Neural crest cell (in vitro differentiated cells): ENCODE results near the gene DAPK1. TPM values are rescaled to one million over a fixed set of nuclear protein-coding genes. Genes with fewer than 3 reads are reported as not detected.

Source experiments
- DNase-seq: peaks from one replicate; pipeline ENCODE4 v3.0.0; 2021; ENCODE audit warnings: low read depth, mixed read lengths, low spot score
- H3K27ac Mint-ChIP-seq: one replicate; pipeline ENCODE4 v1.8.0; 2021; ENCODE audit warnings: mild to moderate bottlenecking, mixed read lengths; ENCODE audit not compliant: unreplicated experiment
- H3K27me3 Mint-ChIP-seq: 2 replicates; pipeline ENCODE4 v1.8.0; 2021; ENCODE audit warnings: low read depth, mild to moderate bottlenecking, mixed read lengths
- H3K36me3 Mint-ChIP-seq: 2 replicates; pipeline ENCODE4 v1.8.0; 2021; ENCODE audit warnings: low read depth, mild to moderate bottlenecking, mixed read lengths
- H3K4me1 Mint-ChIP-seq: 2 replicates; pipeline ENCODE4 v1.8.0; 2021; ENCODE audit warnings: mixed read lengths
- H3K4me3 Mint-ChIP-seq: one replicate; pipeline ENCODE4 v1.8.0; 2021; ENCODE audit warnings: mild to moderate bottlenecking, mixed read lengths
- H3K9me3 Mint-ChIP-seq: 2 replicates; pipeline ENCODE4 v1.8.0; 2021; ENCODE audit warnings: mixed read lengths
- CTCF ChIP-seq: fragments of 200-600 bp; sonication (generic); conservative IDR thresholded peaks from 2 replicates; pipeline ENCODE4 v1.5.0; 2021; ENCODE audit warnings: antibody characterized with exemption, mild to moderate bottlenecking
- total RNA-seq: library from RNA; stranded (reverse); gene quantifications from 2 replicates; pipeline ENCODE4 v1.2.1, GENCODE V29; 2021

DAPK1 gene
- total RNA-seq, 1 donor from 2014 or later = 62.7 TPM

- Mint-ChIP-seq H3K27ac (no peak overlapping the region), H3K4me3 (no peak overlapping the region), H3K9me3 (no peaks in the 10 kb centered on the region), H3K4me1 (peaks cover 13% of the 10 kb centered on the region), H3K36me3 (peaks cover 14% of the 10 kb centered on the region), H3K27me3 (no peaks in the 10 kb centered on the region)
- TF ChIP-seq CTCF = no peak
- no peak for DNase-seq
Observed at GRCh38 chr9:87682618-87683017, 185.0 kb downstream of the DAPK1 start.

GRCh38 chr9:87683751-87684626 is 186.3 kb downstream of the DAPK1 start:
- H3K4me1 Mint-ChIP-seq = peaks cover 9% of the 10 kb centered on the region
- DNase-seq = no peak
- H3K27ac Mint-ChIP-seq = no peak overlapping the region
- no peaks in the 10 kb centered on the region for H3K27me3 Mint-ChIP-seq
- H3K4me3 Mint-ChIP-seq = no peak overlapping the region
- H3K9me3 Mint-ChIP-seq = no peaks in the 10 kb centered on the region
- no peak for TF ChIP-seq CTCF
- H3K36me3 Mint-ChIP-seq = peaks cover 24% of the 10 kb centered on the region

GRCh38 chr9:87684627-87685219 is 187.1 kb downstream of the DAPK1 start:
- peaks cover 30% of the 10 kb centered on the region for H3K36me3 Mint-ChIP-seq
- TF ChIP-seq CTCF = peak; percentile 86
- peaks cover 9% of the 10 kb centered on the region for H3K4me1 Mint-ChIP-seq

GRCh38 chr9:87685441-87685840 is 187.8 kb downstream of the DAPK1 start:
- TF ChIP-seq CTCF = no peak
- no peaks in the 10 kb centered on the region for H3K27me3 Mint-ChIP-seq
- H3K36me3 Mint-ChIP-seq = peaks cover 37% of the 10 kb centered on the region
- no peak overlapping the region for H3K27ac Mint-ChIP-seq
- no peak for DNase-seq
- H3K4me3 Mint-ChIP-seq = no peak overlapping the region
- H3K9me3 Mint-ChIP-seq = peaks cover 5% of the 10 kb centered on the region
- peaks cover 9% of the 10 kb centered on the region for H3K4me1 Mint-ChIP-seq

More at GRCh38 chr9:87684627-87685219, 187.1 kb downstream of the DAPK1 start:
- DNase-seq = peak; percentile 53
- no peak overlapping the region for H3K27ac Mint-ChIP-seq
- no peaks in the 10 kb centered on the region for H3K27me3 Mint-ChIP-seq
- no peak overlapping the region for H3K4me3 Mint-ChIP-seq
- H3K9me3 Mint-ChIP-seq = peaks cover 5% of the 10 kb centered on the region

GRCh38 chr9:87685871-87686519 is 188.3 kb downstream of the DAPK1 start:
- TF ChIP-seq CTCF = no peak
- Mint-ChIP-seq H3K36me3 (peaks cover 43% of the 10 kb centered on the region), H3K4me3 (no peak overlapping the region), H3K27me3 (no peaks in the 10 kb centered on the region), H3K27ac (no peak overlapping the region), H3K9me3 (peaks cover 7% of the 10 kb centered on the region), H3K4me1 (peaks cover 9% of the 10 kb centered on the region)
- DNase-seq = no peak
